GM10248 (cell line): ENCODE results near the gene HMG20A.

Source experiments
- CTCF ChIA-PET: fragments of 300-600 bp; sonication (Branson Sonifier 250); formaldehyde crosslinking; extraction: SDS; loops from one replicate; lab custom pipeline; 2021; ENCODE audit warnings: antibody characterized with exemption; lab: Yijun Ruan, JAX
- POLR2A ChIA-PET: fragments of 350-650 bp; sonication (Branson Sonifier 250); formaldehyde crosslinking; extraction: SDS; loops from one replicate; lab custom pipeline; 2020; ENCODE audit warnings: antibody characterized with exemption; lab: Yijun Ruan, JAX
- DNase-seq: peaks from one replicate; pipeline ENCODE4 v3.0.0; 2012; ENCODE audit errors: extremely low spot score
- TF ChIP-seq, protein P1 (sequence below): IDR thresholded peaks from 2 replicates; pipeline ENCODE4 v1.5.1; 2012; ENCODE audit warnings: mild to moderate bottlenecking, low read depth; ENCODE audit errors: extremely low read depth, missing control alignments, control extremely low read depth

Gene HMG20A

DNA sequence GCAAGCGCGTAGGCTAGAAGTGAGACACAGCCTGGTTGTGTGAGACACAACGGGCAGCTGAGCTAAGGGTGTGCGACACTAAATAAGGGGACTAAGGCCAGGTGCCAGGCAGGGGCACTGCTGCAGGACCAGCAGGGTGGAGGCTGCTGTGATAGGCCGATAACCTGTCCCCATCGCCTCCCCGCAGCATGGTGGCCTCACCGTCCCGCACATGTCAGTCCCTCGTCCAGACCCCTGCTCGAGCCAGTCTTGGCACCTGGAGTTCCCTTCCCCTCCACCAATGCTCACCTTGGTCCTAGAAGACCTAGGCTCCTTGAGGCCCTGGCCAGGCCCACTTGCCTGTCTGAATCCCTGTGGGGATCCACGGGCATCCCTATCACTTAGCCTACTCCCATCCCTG lies 96.1 kb downstream of the HMG20A start:
- TF ChIP-seq, protein P1, sequence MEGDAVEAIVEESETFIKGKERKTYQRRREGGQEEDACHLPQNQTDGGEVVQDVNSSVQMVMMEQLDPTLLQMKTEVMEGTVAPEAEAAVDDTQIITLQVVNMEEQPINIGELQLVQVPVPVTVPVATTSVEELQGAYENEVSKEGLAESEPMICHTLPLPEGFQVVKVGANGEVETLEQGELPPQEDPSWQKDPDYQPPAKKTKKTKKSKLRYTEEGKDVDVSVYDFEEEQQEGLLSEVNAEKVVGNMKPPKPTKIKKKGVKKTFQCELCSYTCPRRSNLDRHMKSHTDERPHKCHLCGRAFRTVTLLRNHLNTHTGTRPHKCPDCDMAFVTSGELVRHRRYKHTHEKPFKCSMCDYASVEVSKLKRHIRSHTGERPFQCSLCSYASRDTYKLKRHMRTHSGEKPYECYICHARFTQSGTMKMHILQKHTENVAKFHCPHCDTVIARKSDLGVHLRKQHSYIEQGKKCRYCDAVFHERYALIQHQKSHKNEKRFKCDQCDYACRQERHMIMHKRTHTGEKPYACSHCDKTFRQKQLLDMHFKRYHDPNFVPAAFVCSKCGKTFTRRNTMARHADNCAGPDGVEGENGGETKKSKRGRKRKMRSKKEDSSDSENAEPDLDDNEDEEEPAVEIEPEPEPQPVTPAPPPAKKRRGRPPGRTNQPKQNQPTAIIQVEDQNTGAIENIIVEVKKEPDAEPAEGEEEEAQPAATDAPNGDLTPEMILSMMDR = no peak
- CTCF ChIA-PET = interaction anchor here (0.9 to 1.0 kb wide), 2 partner anchors 19 to 27 kb away, joined by 4 to 6 read pairs; no protein-coding TSS in a partner anchor
- POLR2A ChIA-PET = no interaction called here
- no peak for DNase-seq

DNA sequence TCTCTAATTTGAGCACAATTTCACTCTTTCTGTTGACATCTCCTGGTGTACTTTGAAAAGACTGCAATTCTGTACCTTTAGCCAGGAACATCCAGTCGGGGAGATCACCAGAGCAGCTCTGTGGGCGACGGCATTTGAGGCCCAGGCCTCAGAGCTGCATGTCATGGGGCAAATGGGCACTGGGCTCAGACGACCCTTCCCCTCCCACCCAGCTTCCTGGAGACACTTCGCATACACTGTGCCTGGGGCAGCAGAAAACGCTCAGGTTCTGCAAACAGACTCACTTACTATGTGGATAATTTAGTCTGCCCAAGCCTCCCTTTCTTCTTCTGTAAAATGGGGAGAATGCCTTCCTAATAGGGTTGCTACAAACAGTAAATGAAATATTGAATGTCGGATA lies 96.9 kb downstream of the HMG20A start:
- POLR2A ChIA-PET = no interaction called here
- CTCF ChIA-PET = interaction anchor here (1.2 kb wide), 1 partner anchor 9 kb away, joined by 4 read pairs; no protein-coding TSS in a partner anchor
- TF ChIP-seq, protein P1 = no peak
- no peak for DNase-seq

DNA sequence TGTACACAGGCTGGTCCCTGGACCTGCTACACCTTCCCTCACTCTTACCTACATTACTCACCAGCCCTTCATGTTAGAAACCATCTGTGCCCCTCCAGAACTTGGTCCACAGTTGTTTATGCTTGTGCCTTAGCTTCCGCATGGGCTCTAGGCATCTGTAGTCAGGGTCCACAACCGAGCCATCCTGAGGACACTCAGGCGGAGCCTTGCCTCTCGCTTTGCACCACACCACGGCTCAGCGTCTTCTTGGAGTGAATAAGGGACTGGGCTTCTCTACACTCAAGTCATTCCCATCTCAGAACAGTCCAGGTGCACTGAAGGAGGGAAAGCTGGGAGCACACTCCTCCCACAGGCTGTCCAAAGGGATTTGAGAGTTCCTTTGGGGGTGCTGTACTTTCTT lies 97.8 kb downstream of the HMG20A start:
- ChIA-PET POLR2A (no interaction called here), CTCF (interaction anchor here (0.9 to 1.2 kb wide), 3 partner anchors 10 to 400 kb away, joined by 3 to 4 read pairs (median 4); no protein-coding TSS in a partner anchor)
- DNase-seq = no peak
- TF ChIP-seq, protein P1 = no peak

DNA sequence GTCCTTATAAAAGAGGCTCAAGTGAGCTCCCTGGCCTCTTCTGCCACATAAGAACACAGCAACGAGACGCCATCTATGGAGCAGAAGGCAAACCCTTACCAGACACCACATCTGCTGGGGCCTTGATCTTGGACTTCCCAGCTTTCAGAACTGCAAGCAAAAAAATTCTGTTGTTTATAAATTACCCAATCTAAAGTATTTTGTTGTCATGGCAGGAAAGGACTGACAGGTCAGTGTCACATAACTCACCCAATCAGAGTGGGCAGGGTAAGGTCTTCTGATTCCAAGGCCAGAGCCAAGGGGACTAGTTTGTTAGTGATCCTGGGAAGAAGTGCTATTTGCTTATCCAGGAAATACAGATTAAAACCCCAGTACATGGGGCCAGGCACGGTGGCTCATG lies 98.9 kb downstream of the HMG20A start:
- DNase-seq = no peak
- ChIA-PET CTCF (interaction anchor here (0.8 to 2.1 kb wide), 2 partner anchors 23 to 24 kb away, joined by 4 to 5 read pairs; no protein-coding TSS in a partner anchor), POLR2A (no interaction called here)
- TF ChIP-seq, protein P1 = no peak

DNA sequence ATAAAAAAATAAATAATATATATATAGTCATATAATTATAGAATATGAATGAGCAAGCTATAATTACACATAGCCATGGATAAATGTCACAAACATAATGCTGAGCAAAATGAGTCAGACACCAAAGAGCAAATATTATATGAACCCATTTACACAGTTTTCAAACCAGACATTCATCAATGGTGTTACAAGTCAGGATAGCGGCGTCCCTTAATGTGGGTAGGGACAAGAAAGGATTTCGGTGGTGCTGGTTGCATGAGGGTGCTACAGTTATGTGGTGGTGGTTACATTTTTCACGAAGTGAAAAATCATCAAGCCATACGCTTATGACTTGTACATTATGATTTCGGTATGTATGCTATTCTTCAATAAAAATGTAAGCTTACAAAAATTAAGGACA lies 100.5 kb downstream of the HMG20A start:
- TF ChIP-seq, protein P1 = no peak
- ChIA-PET POLR2A (no interaction called here), CTCF (interaction anchor here (1.2 to 2.1 kb wide), 4 partner anchors 17 to 24 kb away, joined by 3 to 5 read pairs (median 4); no protein-coding TSS in a partner anchor)
- no peak for DNase-seq

DNA sequence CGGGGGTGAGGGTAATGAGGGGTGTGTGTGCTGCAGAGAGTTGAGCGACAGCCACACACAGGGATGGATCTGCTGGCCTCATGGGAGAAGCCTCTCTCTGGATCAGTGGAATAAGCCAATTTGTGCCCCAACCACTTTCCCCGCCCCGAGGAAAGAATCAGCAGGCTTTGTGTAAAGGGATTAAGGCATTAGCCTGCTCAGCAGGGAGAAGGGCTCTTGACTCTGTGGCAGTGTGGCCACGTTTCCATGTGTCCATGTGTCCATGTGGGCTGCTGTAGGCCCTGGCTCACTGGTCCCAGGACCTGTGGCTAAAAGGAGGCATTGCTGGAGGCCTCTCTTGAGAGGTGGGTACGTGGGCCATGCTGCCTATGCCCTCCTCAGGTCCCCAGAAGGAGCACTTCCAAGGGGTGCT lies 104.7 kb downstream of the HMG20A start:
- ChIA-PET CTCF (interaction anchor here (1.0 to 1.9 kb wide), 2 partner anchors 18 kb away, joined by 3 to 11 read pairs; no protein-coding TSS in a partner anchor), POLR2A (no interaction called here)
- TF ChIP-seq, protein P1 = no peak
- no peak for DNase-seq
